Keratinocyte (primary cell): ENCODE data around the gene ERFE. TPM values are rescaled to one million over a fixed set of nuclear protein-coding genes. Genes with fewer than 3 reads are reported as not detected.
A peak's percentile ranks its signal among the peaks of the same experiment; 100 is the strongest.

Experiments used
- DNase-seq: peaks from one replicate; pipeline ENCODE4 v3.0.0-alpha.2; 2011; ENCODE audit warnings: low read depth, missing footprints, low spot score
- FAIRE-seq: peaks from 2 replicates; lab custom pipeline; 2011; peaks lifted over from hg19 to GRCh38; lab: Jason Lieb, UNC
- H2AFZ ChIP-seq: 2 replicates; pipeline ENCODE4 v1.6.0; 2012; ENCODE audit warnings: low read length, control low read depth, inconsistent platforms; ENCODE audit not compliant: control insufficient read depth
- H3K27ac ChIP-seq: 2 replicates; pipeline ENCODE4 v1.5.1; 2011; ENCODE audit warnings: low read length; ENCODE audit not compliant: control insufficient read depth, insufficient read depth
- H3K27me3 ChIP-seq: 3 replicates; pipeline ENCODE4 v1.6.0; 2011; ENCODE audit warnings: low read length; ENCODE audit not compliant: control insufficient read depth, insufficient read depth; ENCODE audit errors: extremely low read depth
- H3K36me3 ChIP-seq, 2 experiments: 2 replicates in 1 of 2; 3 replicates in 1 of 2; pipeline ENCODE4 v1.5.1; 2011; ENCODE audit warnings: low read length in 2 of 2, mild to moderate bottlenecking in 1 of 2; ENCODE audit not compliant: control insufficient read depth in 2 of 2, insufficient read depth in 2 of 2; ENCODE audit errors: extremely low read depth in 1 of 2
- H3K4me1 ChIP-seq: 3 replicates; pipeline ENCODE4 v1.5.1; 2011; ENCODE audit warnings: low read length; ENCODE audit not compliant: control insufficient read depth, insufficient read depth; ENCODE audit errors: extremely low read depth
- H3K4me2 ChIP-seq: 3 replicates; pipeline ENCODE4 v1.6.0; 2011; ENCODE audit warnings: low read depth, low read length; ENCODE audit not compliant: control insufficient read depth, insufficient read depth; ENCODE audit errors: extremely low read depth
- H3K4me3 ChIP-seq, 3 experiments: fragments of 200-600 bp in 1 of 3; sonication (generic) in 1 of 3; 2 replicates in 2 of 3; 3 replicates in 1 of 3; pipeline ENCODE4 v1.5.1; 2011 to 2016; ENCODE audit warnings: low read length in 3 of 3, mild to moderate bottlenecking in 3 of 3, control low read depth in 2 of 3, inconsistent platforms in 1 of 3, low read depth in 1 of 3, mixed read lengths in 1 of 3, mixed run types in 1 of 3, moderate library complexity in 1 of 3; ENCODE audit not compliant: control insufficient read depth in 2 of 3, insufficient read depth in 2 of 3; ENCODE audit errors: extremely low read depth in 1 of 3
- H3K79me2 ChIP-seq: 2 replicates; pipeline ENCODE4 v1.6.0; 2012; ENCODE audit warnings: low read length; ENCODE audit not compliant: control insufficient read depth, insufficient read depth
- H3K9ac ChIP-seq: 3 replicates; pipeline ENCODE4 v1.6.0; 2011; ENCODE audit warnings: low read length; ENCODE audit not compliant: control insufficient read depth, insufficient read depth; ENCODE audit errors: extremely low read depth
- H3K9me1 ChIP-seq: 3 replicates; pipeline ENCODE4 v1.6.0; 2011; ENCODE audit warnings: low read length; ENCODE audit not compliant: control insufficient read depth, insufficient read depth; ENCODE audit errors: extremely low read depth
- H3K9me3 ChIP-seq: 2 replicates; pipeline ENCODE4 v1.5.1; 2012; ENCODE audit warnings: low read depth, low read length; ENCODE audit not compliant: control insufficient read depth
- H4K20me1 ChIP-seq: 3 replicates; pipeline ENCODE4 v1.6.0; 2011; ENCODE audit warnings: low read length; ENCODE audit not compliant: control insufficient read depth, insufficient read depth; ENCODE audit errors: extremely low read depth
- EZH2 ChIP-seq: IDR thresholded peaks from one replicate; pipeline ENCODE4 v1.6.1; 2012; ENCODE audit warnings: inconsistent platforms, mild to moderate bottlenecking, low read length, moderate library complexity
- dilution Hi-C: fragments of 300-500 bp; cut with MboI; formaldehyde crosslinking; loops from one replicate; pipeline ENCODE4 v1.7.0; 2020; ENCODE audit warnings: low sequenced_read_pairs; ENCODE audit not compliant: extremely low pct_ligation_motif_present
- polyA plus RNA-seq, 5 experiments: library from polyadenylated mRNA; depleted of rRNA in 3 of 5; stranded (reverse) in 3 of 5; stranded (forward) in 1 of 5; unstranded in 1 of 5; fragments of >200 nt; gene quantifications; 1 replicate in 1 of 5; 2 replicates in 3 of 5; 3 replicates in 1 of 5; pipeline versions ENCODE4 v1.2.1 to v1.2.3, GENCODE V29; 2011 to 2012; ENCODE audit warnings: missing spikeins in 2 of 5, low read depth in 1 of 5, low replicate concordance in 1 of 5
- TF ChIP-seq, protein P1 (sequence below), 3 experiments: IDR thresholded peaks in 1 of 3; conservative IDR thresholded peaks in 1 of 3; optimal IDR thresholded peaks in 1 of 3; 2 replicates in 2 of 3; 3 replicates in 1 of 3; pipeline versions ENCODE3 to v1.5.1; 2011; ENCODE audit warnings: low read length in 3 of 3, mild to moderate bottlenecking in 3 of 3, moderate library complexity in 2 of 3, control low read depth in 1 of 3, inconsistent platforms in 1 of 3; ENCODE audit not compliant: insufficient read depth in 2 of 3; ENCODE audit errors: extremely low read depth in 1 of 3

ERFE gene
- polyA plus RNA-seq, 1 donor (not counting 4 experiments of a cell fraction or from before 2014, with no cell fraction given), result 0.14 TPM

DNA sequence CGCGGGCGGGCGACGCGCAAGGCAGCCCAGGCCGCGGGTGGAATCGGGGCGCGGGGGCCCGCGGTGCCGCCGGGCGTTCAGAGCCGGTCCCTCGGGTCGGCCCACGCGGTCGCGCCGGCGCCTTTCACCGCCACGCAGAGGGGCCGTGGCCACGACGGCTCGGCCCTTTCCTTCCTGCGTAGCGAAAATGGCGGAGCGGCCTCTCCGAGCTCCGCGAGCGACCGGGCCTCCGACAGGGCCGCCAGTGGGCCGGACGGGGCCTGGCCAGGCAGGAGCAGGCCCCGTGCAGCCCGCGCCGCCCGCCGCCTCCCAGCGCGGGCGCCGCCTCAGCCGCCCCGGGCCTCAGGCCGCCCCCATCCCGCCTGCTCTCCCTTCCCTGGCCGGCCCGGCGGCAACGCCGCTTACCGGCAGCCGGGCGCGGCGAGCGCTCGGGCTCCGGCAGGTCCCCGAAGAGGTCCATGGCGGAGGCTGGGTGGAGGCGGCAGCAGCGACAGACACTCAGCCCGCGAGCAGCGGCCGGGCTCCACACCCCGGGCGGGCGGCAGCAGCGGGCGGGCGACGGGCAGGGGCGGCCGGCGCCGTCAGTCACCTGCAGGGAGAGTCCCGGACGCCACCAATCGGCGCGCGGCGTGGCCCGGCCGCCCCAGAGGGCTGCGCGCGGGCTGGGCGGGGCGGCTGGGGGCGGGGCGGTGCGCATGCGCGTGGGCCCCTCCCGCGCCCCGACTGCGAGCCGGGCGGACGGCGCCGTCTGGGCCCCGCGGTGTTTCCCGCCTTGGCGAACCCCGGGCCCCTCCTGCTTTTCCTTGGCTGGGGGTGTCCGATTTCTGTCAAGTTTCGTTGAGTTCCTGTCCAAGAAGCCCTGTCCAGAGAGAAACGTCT lies 44.6 kb downstream of the ERFE start, which contains the start of gene ILKAP:
TSS of gene ILKAP (minus strand) at position 602 of the 879 bp plus-strand sequence. CDS start at position 460, 142 bp downstream.
- peaks cover 18% of the 10 kb centered on the region for H4K20me1 ChIP-seq
- H3K27me3 ChIP-seq, result peaks cover 5% of the 10 kb centered on the region
- H3K36me3 ChIP-seq, result no peaks in the 10 kb centered on the region
- H3K4me1 ChIP-seq, result peaks cover 15% of the 10 kb centered on the region
- peak within 1 kb of the TSS; percentile 58 for H2AFZ ChIP-seq
- dilution Hi-C loops, result no loop called here
- peak within 1 kb of the TSS; percentile 92 for H3K4me2 ChIP-seq
- FAIRE-seq (no peak), DNase-seq (no peak)
- peaks cover 3% of the 10 kb centered on the region for H3K9me1 ChIP-seq
- peak within 1 kb of the TSS; percentile 69 for H3K27ac ChIP-seq
- TF ChIP-seq, protein P1, sequence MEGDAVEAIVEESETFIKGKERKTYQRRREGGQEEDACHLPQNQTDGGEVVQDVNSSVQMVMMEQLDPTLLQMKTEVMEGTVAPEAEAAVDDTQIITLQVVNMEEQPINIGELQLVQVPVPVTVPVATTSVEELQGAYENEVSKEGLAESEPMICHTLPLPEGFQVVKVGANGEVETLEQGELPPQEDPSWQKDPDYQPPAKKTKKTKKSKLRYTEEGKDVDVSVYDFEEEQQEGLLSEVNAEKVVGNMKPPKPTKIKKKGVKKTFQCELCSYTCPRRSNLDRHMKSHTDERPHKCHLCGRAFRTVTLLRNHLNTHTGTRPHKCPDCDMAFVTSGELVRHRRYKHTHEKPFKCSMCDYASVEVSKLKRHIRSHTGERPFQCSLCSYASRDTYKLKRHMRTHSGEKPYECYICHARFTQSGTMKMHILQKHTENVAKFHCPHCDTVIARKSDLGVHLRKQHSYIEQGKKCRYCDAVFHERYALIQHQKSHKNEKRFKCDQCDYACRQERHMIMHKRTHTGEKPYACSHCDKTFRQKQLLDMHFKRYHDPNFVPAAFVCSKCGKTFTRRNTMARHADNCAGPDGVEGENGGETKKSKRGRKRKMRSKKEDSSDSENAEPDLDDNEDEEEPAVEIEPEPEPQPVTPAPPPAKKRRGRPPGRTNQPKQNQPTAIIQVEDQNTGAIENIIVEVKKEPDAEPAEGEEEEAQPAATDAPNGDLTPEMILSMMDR (optimal IDR thresholded peaks at IDR 0.05 in 1 of 3, IDR thresholded peaks at IDR 0.05 in 1 of 3, conservative IDR thresholded peaks at IDR 0.05 in 1 of 3; ENCODE audit: extremely low read depth in 1 of 3, insufficient read depth in 2 of 3, low read length in 3 of 3), result no peak
- no peak for TF ChIP-seq EZH2
- H3K9me3 ChIP-seq, result no peaks in the 10 kb centered on the region
- H3K4me3 ChIP-seq, result peak within 1 kb of the TSS; percentile 60 to 97 (median 92)
- H3K9ac ChIP-seq, result peak within 1 kb of the TSS; percentile 73
- H3K79me2 ChIP-seq, result peaks cover 51% of the 10 kb centered on the region

DNA sequence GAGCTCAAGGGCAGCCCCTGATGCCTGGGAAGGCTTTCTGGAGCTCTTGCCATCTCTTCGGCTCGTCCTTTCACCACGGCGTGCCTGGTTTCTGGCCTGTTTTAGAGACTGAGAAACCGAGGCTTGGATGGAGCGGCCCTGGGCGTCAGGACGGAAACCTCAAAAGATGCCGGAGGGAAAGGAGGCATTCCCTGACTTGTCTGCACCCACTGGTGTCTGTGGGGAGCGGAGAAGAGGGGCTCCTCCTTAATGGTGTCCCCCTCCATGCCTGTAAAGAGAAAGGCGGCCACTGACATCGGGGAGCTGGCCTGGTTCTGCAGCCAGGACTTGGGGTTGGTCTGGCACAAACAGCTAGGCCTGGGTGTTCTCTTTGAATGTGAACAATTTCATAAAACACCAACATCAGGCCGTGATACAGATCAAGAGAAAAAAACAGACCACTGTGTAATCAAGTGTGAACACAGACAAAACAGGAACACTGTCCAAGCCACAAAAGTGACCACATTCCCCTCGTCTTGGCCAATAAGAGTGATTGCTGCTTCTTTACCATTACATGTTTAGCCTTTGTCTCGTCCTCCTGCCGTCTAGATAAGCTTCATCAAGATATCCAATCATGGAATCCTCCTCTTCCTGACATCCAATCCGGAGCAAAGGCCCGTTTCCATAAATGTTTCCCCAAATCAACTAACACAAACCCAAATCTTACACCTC lies 45.4 kb downstream of the ERFE start:
- H3K27me3 ChIP-seq, result peaks cover 5% of the 10 kb centered on the region
- DNase-seq, result no peak
- no peaks in the 10 kb centered on the region for H3K9me3 ChIP-seq
- H2AFZ ChIP-seq, result peak overlapping the region; percentile 58
- H3K36me3 ChIP-seq, result no peaks in the 10 kb centered on the region
- peaks cover 3% of the 10 kb centered on the region for H3K9me1 ChIP-seq
- no peak for FAIRE-seq
- peaks cover 43% of the 10 kb centered on the region for H3K79me2 ChIP-seq
- H3K9ac ChIP-seq, result peak overlapping the region; percentile 73
- peak overlapping the region; percentile 49 for H3K27ac ChIP-seq
- H4K20me1 ChIP-seq, result peaks cover 14% of the 10 kb centered on the region
- dilution Hi-C loops, result no loop called here
- TF ChIP-seq, protein P1 (optimal IDR thresholded peaks at IDR 0.05 in 1 of 3, IDR thresholded peaks at IDR 0.05 in 1 of 3, conservative IDR thresholded peaks at IDR 0.05 in 1 of 3; ENCODE audit: extremely low read depth in 1 of 3, insufficient read depth in 2 of 3, low read length in 3 of 3), result no peak
- TF ChIP-seq EZH2, result no peak
- peaks cover 13% of the 10 kb centered on the region for H3K4me1 ChIP-seq
- H3K4me3 ChIP-seq, result peak overlapping the region; percentile 16 to 58 (median 41)
- peak overlapping the region; percentile 77 for H3K4me2 ChIP-seq
